CD1c-positive myeloid dendritic cell (primary cell): ENCODE results near the gene TTL.

Experiments used
- DNase-seq: peaks from one replicate; pipeline ENCODE4 v3.0.0-alpha.2; 2016; ENCODE audit errors: extremely low spot score

Gene TTL

DNA sequence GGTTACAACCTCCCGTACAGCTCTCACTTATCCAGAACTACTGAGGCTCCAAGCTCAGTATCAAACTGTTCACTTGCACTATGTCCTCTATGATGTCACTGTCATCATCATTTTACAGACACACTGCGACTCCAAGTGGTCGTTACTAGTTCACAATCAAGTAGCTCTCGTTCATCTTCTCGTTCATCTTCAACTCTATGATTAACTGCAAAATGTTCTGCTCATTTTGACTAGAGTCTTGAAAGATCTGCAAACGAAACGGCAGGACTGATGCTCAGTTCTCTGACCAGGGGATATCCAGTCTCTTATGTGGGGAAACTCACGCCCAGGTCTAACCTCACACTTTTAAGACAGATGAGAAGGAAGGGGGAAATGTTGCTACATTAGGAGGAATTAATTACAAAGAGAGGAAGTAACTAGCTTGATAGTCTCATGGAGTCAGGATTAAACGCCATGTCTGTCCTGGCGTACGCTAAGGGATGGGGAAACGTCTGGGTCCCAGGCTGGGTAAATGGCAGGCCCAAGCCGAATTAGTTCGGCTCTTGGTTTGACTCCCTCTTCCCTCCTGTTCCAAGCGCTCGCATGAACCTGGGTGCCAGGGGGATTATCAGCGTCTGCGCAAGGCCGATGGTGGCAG is 101.7 kb downstream of the TTL start:
- peak; percentile 15 for DNase-seq

DNA sequence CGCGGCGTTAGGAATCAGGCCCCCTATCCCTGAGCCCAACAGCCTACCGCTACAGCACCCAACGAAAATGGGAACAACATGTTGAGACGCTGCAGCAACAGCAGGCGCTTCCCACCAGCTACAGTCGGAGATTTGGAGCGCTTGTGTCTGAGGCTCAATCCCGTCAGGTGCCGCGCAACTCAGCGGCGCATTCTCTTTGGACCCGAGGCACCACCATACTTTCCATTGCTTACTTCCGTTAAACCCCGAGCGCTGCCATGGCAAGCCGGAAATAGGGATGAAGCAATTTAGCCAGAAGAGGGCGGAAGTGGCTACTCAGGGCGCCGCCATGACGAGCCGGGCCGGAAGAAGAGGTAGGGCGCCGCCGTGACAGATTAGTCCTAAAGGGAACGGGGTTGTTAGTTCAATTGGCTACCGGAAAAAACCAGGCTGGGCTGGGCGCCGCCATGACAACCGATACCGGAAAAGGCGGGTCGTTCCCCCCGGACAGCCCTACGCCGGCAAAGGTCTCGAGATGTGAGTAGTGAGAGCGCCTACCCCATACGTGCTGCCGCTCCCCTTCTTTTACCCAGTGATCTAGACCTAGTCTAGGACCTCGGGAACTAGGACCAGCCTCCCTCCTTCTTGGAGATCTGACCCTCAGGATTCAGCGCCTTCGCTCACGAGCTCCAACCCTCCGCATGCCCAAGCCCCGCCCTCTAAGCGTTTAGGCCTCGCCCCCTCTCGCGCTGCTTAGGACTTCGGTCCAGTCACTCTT is 102.4 kb downstream of the TTL start, which contains the start of gene CHCHD5:
CHCHD5 (plus strand) TSS at position 476 of the 757 bp plus-strand sequence; CDS start at position 515, 39 bp downstream.
- peak; percentile 97 for DNase-seq

DNA sequence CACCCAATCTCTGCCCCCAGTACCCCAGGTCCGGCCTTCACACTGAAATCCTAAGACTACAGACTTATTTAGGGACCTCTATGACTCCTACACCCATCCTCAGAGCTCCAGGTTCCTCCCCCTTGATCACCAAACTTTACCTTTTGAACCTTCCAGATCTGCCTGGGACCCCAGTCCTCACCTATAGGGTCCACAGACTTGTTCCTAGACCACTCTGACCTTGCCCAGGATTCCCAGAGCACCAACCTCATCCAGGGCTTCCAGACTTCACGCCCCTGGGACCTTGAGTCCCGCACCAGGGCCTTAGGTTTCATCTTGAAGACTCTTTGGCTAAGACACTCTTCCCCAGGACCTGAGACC is 102.9 kb downstream of the TTL start:
- no peak for DNase-seq

DNA sequence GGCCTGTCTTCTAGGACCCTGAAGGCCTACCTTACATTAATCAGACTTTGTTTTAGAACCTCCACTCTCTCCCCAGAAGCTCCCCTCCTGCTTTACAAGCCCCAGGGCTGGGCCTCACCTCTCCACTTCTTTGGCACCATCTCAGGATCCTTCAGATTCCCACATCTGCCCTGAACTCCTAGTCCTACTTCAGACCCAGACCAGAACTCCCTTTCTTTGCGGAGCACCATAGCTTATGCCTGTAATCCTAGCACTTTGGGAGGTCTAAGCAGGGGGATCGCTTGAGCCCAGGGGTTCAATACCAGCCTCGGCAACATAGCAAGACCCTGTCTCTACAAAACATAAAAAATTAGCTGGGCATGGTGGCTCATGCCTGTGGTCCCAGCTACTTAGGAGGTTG is 103.4 kb downstream of the TTL start:
- no peak for DNase-seq

DNA sequence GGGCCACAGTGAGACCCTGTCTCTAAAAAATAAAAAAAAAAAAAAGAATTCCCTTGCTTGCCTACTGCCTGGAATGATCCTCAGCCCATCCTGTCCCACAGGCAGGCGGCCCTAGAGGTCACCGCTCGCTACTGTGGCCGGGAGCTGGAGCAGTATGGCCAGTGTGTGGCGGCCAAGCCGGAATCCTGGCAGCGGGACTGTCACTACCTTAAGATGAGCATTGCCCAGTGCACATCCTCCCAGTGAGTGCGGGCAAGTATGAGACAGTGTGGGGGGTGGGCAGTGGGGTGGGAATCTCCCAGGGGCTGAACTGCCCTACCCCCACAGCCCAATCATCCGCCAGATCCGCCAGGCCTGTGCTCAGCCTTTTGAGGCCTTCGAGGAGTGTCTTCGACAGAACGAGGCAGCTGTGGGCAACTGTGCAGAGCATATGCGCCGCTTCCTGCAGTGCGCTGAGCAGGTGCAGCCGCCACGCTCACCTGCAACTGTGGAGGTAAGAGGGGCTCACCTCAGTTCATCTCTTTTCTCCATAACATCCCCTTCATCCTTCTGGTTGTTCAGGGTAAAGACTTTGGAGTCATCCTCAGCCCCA is 104.0 kb downstream of the TTL start:
- DNase-seq: no peak

DNA sequence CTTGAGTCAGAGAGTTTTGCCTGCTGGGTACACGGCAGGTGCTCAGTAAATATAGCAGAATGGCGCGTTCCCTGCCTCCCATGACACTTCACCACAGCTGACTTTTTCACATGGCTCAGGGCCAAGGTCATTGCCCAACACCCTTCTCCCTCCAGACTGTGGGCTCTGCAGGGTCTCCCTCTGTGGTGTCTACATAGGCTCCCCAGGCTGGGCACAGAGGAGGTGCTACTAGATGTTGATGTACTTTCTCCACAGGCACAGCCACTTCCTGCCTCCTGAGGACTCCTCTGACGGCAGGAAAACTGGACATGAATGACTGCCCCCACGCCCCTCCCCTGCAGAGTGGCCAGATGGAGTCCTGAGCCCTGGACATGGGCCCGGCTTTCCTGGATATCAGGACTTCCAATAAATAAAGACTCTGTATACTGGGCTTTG is 106.7 kb downstream of the TTL start:
- no peak for DNase-seq
